ENCODE data around the gene CD247.

CD247 gene

DNA sequence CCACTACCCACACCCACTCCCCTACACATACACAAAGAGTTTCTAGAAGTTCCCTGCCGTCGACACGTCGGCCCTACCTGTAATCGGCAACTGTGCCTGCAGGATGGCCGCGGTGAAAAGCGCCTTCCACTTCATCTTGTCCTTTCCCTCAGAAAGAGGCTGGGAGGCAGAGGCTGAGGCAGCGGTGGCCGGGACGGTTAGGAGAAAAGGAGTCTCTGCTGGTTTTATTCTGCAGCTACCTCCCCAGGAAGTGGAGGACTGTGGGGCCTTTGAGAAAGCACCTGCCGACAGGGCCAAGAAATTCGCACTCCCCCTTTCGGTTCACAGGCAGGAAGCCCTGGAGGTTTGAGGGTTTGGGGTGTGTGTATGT, at the start of gene CD247:
Gene CD247, minus strand, starts transcription at position 199 of the 370 bp plus-strand sequence. Its CDS starts 64 bp downstream, at position 135.
- TF ChIP-seq CTCF (IDR thresholded peaks at IDR 0.05; ENCODE audit: insufficient read depth, low read depth, low read length, missing control alignments), result no peak
- H3K4me3 ChIP-seq (ENCODE audit: low read depth, low read length), result no peak within 1 kb of the TSS
- no peak for DNase-seq (ENCODE audit: low read depth)

DNA sequence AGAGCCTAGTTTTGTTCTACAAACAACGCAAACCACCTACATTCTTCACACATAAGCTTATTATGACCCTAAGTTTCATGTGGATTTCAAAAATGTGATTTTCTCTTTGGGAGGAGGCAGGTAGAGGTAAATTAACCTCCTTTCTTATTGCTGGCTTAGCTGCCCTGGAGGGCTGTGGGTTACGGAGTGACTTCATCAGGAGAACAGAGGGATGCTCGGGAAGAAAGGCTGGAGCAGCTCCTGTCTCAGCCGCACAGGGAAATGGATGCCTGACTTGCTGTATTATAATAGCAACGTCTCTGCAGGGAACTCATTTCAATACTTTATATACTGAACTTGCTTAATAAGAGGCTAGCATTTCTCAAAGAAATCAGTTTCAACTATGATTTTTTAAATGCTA, 49.3 kb upstream of the CD247 start:
- no peak for TF ChIP-seq CTCF (IDR thresholded peaks at IDR 0.05; ENCODE audit: insufficient read depth, low read depth, low read length, missing control alignments)
- no peak for DNase-seq (ENCODE audit: low read depth)
- H3K4me3 ChIP-seq (ENCODE audit: low read depth, low read length), result no peak overlapping the region

DNA sequence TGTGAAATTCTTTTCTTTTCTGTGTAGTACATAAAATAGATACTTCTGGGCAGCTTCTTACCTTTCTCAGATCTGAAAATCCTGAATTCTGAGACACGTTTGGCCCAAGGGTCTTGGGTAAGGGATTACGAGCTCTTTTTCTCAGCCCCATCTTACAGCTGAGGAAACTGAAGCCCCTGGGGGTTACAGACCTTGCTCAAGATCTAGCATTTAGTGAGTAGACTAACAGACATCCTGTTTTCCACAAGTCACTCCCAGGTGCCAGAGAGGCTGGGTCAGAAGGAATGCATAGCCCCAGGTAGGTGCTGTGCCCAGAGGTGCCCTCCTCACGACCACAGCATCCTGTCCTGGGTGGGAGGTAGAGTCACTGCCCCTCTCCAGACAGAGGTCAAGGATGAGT, 48.4 kb upstream of the CD247 start:
- no peak for DNase-seq (ENCODE audit: low read depth)
- H3K4me3 ChIP-seq (ENCODE audit: low read depth, low read length), result no peak overlapping the region
- no peak for TF ChIP-seq CTCF (IDR thresholded peaks at IDR 0.05; ENCODE audit: insufficient read depth, low read depth, low read length, missing control alignments)

GRCh38 chr1:167565922-167566321, 47.6 kb upstream of the CD247 start:
- TF ChIP-seq CTCF (IDR thresholded peaks at IDR 0.05; ENCODE audit: insufficient read depth, low read depth, low read length, missing control alignments), result no peak
- DNase-seq (ENCODE audit: low read depth), result no peak
- no peak overlapping the region for H3K4me3 ChIP-seq (ENCODE audit: low read depth, low read length)

- DNase-seq (ENCODE audit: low read depth), result no peak
- no peak overlapping the region for H3K4me3 ChIP-seq (ENCODE audit: low read depth, low read length)
- no peak for TF ChIP-seq CTCF (IDR thresholded peaks at IDR 0.05; ENCODE audit: insufficient read depth, low read depth, low read length, missing control alignments)
Measured at GRCh38 chr1:167564612-167565270, 46.4 kb upstream of the CD247 start.

DNA sequence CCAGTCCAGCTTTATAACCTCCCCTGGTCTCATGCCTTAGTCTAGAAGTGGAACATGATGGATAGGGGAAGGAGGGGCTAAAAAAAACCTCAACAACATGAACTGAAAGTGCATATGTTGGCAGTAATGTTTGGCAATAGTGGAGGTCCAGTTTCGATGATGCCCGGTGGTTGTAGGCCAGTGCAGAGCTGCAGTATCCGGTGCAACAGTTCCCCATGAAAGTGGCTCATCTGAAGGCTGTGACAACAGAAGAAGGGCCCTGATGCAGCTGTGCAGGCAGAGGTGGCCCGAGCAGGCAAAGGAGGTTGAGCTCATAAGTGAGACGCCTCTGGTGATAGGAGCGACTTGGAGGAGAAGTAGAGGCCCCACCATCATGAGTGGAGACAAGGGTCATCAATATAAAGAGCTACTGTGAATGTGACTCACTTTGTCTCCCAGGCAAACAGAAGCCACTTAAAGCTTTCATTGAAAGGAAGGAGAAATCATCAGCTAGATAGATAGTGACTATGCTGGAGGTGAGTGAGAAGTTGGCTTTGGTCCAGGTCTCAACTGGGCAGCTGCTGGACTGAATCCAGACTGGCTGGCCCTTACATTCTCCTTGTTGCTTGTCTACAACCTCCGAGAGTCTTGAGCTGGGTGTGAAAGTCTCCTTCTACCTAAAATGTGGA, 45.4 kb upstream of the CD247 start:
- H3K4me3 ChIP-seq (ENCODE audit: low read depth, low read length), result no peak overlapping the region
- TF ChIP-seq CTCF (IDR thresholded peaks at IDR 0.05; ENCODE audit: insufficient read depth, low read depth, low read length, missing control alignments), result no peak
- no peak for DNase-seq (ENCODE audit: low read depth)

- TF ChIP-seq CTCF (IDR thresholded peaks at IDR 0.05; ENCODE audit: insufficient read depth, low read depth, low read length, missing control alignments), result no peak
- no peak for DNase-seq (ENCODE audit: low read depth)
- H3K4me3 ChIP-seq (ENCODE audit: low read depth, low read length), result no peak overlapping the region
Measured at GRCh38 chr1:167562702-167563101, 44.4 kb upstream of the CD247 start.
